SKM-1 (cell line): ENCODE data around the gene UGT1A10.
"Not testable (repeated sequence)": the region's sequence is repeated elsewhere in the genome, so short reads cannot be mapped to it uniquely, and the experiment has no call there.

ENCODE experiments used
- DNase-seq: peaks from one replicate; lab custom pipeline; 2025; ENCODE audit not compliant: unreplicated experiment; lab: John Stamatoyannopoulos, UW

Gene UGT1A10

DNA sequence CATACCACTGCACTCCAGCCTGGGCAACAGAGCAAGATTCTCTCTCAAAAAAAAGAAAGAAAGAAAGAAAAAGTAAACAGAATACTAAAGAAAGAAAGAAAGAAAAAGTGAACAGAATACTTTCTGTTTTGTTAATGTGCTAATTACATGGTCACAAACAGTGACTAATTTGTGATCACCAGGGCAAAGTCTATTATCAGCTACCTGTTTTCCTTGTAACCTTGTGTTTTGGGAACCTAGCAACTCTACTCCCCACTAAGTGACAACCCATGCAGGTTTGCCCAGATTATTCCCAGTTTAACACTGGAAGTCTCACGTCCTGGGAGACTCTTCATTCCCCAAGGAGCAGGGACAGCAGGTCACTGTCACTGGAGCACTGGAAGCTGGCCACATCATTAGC lies 18.8 kb downstream of the UGT1A10 start:
- no peak for DNase-seq

DNA sequence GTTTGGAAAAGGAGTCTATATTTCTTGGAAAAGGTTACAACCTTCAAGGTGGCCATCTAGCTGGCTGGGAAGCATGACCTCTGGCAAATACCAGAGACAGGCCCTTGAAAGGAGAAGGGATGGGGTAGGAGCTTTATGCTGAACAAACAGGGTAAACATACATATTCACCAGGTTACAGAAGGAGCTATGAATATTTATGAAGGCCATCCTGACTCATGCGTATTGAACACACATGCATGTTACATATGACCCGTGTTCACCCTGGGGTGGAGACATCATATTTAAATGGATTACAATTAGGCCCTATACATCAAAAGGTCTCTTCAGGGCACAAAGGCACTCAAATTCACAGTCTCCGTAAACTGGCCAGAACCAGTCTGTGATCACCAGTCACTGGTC lies 19.7 kb downstream of the UGT1A10 start:
- not testable (repeated sequence) for DNase-seq

DNA sequence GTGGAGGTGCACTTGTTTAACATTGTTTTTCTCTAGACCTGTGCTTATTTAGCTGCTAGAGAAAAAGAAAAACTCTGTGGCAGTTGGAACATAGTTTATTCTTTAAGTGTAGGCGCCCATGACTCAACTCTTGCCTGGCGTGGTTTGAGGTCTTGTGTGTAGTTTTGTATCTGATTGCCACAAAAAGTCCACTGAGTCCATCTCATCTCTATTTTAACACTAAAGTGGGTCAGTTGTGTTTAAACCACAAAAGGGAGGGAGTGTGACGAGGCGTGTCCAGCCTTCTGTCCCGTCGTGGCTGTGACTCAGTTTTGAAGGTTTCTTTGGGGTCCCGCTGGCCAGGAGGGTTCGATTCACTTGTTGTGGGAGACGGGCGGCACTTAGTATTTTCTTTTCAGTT lies 20.2 kb downstream of the UGT1A10 start:
- DNase-seq: no peak

DNA sequence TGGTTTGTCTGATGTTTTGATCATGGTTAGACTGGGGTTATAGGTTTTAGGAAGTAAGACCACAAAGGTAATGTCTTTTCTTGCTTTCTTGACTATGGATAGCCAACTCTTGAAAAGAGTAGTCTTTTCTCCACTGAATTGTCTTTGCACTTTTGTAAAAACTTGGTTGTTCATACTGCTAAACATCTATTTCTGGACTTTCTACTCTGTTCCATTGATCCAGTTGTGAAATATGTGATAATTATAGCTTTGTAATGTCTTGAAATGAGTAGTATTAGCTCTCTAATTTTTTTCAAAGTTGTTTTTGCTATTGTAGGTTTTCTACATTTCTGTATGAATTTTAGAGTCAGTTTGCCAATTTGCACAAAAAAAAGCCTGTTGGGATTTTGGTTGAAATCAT lies 22.4 kb downstream of the UGT1A10 start:
- no peak for DNase-seq

DNA sequence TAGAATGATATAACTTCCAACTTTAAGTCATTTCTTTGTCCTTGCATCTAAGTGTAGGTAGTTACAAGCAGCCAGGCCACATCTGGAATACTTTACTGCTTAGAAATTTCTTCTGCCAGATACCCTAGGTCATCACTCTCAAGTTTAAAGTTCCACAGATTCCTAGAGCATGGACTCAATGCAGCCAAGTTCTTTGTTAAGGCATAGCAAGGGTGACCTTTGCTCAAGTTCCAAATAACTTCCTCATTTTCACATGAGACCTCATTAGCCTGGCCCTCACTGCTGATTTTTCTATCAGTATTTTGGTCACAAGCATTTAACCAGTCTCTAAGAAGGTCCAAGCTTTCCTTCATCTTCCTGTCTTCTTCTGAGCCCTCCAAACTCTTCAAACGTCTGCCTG lies 27.7 kb downstream of the UGT1A10 start:
- DNase-seq: no peak

DNA sequence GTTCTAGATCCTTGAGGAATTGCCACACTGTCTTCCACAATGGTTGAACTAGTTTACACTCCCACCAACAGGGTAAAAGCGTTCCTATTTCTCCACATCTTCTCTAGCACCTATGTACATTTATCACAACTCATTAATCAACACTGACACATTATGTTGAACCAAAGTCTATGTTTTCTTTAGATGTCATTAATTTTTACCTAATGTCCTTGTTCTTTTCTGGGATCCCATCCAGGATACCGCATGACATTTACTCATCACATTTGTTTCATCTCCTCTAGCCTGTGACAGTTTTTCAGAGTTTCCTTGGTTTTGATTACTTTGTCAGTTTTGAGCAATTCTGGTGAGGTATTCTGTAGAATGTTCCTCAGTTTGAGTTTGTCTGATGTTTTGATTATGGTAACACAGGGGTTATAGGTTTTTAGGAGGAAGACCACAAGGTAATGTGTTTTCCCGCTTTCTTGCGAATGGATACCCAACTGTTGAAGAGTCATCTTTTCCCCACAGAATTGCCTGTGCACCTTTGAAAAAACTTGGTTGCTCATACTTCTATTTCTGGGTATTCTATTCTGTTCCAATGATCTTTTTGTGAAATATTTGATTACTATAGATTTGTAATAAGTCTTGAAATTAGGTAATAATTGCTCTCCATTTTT lies 32.5 kb downstream of the UGT1A10 start:
- DNase-seq: no peak

DNA sequence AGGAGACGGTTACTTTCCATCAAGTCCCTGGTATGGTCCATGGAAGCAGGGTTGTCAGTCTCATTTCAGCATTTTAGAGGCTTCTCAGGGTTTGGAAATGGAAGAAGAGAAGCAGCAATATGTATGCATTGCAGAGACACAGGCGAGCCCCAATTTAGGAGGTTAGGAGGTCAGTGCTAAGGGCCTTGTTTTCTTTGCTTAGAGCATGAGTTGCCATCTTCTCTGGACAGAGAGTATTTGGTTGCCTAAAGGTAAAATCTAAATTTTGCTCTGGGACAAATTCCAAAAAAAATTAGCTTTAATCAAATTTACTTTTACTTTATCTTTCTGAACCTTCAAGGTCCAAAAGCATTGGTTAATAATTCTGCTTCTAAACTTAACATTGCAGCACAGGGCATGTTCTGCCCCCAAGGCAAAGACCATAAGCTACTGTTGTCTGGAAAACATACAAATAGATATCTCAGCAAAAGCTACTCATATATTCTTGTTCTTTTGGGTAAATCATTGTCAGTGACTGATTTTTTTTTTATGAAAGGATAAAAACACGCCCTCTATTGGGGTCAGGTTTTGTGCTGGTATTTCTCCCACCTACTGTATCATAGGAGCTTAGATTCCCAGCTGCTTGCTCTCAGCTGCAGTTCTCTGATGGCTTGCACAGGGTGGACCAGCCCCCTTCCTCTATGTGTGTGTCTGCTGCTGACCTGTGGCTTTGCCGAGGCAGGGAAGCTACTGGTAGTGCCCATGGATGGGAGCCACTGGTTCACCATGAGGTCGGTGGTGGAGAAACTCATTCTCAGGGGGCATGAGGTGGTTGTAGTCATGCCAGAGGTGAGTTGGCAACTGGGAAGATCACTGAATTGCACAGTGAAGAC lies 35.3 kb downstream of the UGT1A10 start, which contains the start of gene UGT1A9:
Gene UGT1A9, plus strand, starts transcription at position 609 of the 872 bp plus-strand sequence. Its CDS starts 37 bp downstream, at position 646.
- DNase-seq: no peak

DNA sequence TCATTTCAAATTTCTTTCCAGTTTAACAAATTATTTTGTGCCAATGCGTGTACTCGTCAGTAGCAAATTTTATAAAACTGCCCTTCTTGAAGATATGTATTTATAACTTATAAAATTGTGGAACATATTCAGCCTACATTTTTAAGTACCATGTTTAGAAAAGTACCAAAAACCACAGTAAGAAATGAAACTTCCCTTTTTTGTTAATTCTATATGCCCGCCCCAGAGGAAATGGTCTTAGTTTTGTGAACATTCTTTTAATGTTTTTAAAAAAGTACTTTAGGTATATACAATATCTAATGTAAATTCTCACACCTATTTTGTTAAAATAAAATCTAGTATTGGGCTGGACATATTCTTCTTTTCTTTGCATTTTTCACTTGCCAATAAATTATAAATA lies 36.6 kb downstream of the UGT1A10 start:
- DNase-seq: no peak

DNA sequence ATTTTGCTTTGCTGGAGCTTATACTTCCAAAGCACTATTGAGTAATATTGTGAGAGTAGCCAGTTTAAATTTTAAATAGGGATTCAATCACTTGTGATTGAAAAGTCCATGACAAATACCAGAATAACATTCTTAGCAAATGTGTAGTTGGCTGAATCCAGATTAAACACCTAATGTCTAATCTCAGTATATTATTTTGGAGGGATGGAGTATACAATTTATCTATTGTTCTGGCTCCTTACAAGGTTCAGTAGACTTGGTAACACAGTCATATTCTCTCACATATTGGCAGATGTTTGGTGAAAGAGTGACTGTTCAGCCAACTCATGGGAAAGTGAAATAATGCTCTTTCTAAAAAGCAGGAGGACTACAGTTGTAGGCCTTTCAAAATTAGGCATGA lies 37.6 kb downstream of the UGT1A10 start:
- no peak for DNase-seq

DNA sequence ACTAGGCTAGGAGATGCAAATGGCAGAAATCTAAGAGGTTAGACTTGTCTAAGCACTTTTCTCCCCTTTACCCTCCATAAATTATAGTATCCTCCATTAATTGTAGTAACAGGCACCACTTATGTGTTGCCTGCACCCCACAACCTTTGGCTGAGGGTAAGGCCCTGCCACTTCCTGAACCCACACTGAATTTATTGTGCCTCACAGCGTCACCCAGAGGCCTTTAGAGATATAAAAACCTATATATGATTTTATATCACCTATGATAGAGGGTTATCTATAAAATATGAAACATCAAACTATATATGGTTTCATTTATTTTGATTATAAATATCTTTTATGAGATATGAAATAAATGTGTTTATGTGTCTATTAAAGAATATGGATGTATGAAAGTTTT lies 38.1 kb downstream of the UGT1A10 start:
- no peak for DNase-seq

DNA sequence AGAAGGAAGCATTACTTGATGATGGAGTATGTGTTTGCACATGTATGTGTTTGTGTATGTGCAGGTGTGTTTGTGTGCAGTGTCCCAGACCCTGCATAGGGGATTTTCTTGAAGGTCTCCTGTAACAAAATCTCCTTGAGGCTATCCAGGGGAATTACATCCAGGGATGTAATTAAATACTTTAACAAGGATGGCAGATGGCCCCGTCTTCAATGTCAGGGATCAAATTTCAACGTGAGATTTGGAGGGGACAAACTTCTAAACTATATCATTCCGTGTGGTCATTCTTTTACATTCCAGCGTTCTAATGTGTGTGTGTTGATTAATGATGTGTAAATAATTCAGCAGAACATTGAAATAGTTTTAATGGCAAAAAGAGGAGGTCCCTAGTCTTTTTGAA lies 38.7 kb downstream of the UGT1A10 start:
- no peak for DNase-seq

DNA sequence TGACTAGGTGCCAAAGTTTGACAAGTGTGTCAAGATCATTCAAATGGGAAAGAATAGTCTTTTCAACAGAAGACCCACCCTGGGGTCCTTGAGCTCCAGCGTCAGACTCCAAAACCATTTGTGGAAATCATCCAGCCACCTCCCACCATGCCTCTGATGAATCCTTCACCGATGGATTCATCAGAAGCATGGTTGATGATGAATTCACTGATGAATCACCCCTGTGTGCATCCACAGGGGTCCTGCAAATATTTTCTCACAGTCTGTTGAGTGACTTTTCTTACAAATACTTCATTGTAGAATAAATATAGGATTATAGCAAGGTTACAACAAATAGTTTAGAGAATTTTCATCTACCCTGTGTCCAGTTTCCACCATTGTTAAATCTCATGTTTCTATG lies 39.8 kb downstream of the UGT1A10 start:
- DNase-seq: no peak

DNA sequence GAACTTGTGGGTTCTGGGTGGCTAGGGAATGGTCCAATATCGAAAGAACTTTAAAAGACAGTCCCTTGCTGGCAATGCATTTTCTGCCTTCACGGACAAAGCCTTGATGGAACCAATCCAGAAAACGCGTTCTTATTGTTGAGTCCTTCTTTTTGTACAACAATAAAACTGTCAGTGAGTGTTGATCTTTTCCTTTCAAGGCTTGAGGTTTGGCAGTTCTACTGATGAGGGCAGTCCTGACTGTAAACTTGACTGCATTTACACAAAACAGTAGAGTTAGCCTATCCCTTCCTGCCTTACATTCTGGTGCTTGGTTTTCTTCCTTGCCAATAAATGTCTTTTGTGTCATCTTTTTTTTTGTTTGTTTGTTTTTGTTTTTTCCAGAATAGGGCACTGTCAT lies 42.9 kb downstream of the UGT1A10 start:
- DNase-seq: no peak

DNA sequence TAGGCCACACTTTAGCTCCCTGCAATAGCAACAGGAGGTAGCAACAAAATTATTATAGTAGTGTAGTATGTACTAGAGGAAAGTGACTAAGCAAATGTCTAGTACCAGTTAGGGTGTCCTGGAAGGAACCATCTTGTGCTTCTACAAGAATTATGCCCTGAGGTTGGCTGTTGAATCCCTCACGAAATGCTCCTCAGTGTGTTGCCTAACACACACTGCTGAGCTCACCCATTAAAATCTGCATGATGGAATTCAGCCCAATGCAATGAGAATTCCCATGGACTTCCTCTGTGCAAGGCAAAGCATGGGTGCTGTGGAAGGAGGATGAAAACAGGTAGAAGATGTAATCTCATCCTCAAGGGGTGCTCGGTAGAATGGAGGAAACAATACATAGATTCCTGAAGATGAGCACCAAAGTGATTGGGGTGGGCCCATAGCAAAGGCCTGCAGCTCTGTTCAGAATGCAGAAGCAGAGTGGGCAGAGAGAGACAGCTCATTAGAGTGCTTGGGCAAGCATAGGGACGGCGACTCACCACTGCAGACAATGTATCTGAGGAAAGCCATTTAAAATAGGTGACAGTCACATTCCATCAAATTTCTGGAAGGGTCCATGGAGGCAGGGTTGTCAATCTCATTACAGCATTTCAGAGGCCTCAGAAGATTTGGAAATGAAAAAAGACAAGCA lies 44.3 kb downstream of the UGT1A10 start:
- no peak for DNase-seq

DNA sequence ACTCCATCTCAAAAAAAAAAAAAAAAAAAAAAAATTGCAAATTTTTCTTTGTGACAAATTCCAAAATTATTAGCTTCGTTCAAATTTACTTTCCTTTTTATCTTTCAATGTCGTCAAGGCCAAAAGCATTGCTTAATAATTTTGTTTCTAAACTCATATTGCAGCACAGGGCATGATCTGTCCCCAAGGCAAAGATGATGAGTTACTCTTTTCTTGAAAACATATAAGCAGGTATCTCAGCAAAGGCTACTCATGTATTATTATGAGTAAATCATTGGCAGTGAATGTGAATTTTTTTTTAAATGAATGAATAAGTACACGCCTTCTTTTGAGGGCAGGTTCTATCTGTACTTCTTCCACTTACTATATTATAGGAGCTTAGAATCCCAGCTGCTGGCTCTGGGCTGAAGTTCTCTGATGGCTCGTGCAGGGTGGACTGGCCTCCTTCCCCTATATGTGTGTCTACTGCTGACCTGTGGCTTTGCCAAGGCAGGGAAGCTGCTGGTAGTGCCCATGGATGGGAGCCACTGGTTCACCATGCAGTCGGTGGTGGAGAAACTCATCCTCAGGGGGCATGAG lies 45.4 kb downstream of the UGT1A10 start, which contains the start of gene UGT1A7:
Gene UGT1A7, plus strand, starts transcription at position 381 of the 579 bp plus-strand sequence. Its CDS starts 37 bp downstream, at position 418.
- no peak for DNase-seq

DNA sequence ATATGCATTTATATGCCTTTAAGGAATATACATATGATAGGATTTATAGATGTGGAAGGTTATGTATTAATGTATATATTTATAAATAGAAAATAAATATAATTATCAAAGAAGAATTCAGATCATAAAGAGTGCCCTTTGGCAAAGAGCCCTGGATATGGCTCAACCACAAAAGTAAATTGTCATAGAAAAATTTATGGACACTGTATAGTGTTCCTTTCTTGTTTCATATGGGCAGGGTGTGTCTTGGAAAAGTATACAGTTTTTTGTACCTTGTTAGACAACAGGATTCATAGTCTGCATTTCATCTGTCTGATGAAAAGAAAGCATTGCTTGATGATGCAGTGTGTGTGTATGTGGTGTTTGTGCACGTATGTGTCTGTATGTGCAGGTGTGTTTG lies 48.4 kb downstream of the UGT1A10 start:
- no peak for DNase-seq

DNA sequence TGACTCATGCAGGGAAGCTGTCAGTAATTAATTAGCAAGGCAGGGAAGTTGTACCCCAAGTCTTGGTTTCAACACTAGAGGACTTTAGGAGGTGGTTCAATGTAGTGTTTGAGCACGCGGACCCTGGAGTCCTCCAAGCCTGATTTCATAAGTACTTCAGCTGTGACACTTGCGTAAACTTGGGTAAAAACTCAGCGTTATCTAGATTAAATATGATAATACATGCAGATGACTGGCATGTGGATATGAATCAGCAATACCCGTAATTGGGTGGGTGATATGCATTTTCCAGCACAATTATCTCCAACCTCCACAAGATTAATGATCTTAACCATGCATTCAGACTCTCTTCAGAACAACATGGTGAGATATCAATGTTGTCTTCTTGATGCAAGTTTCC lies 50.7 kb downstream of the UGT1A10 start:
- DNase-seq: no peak

DNA sequence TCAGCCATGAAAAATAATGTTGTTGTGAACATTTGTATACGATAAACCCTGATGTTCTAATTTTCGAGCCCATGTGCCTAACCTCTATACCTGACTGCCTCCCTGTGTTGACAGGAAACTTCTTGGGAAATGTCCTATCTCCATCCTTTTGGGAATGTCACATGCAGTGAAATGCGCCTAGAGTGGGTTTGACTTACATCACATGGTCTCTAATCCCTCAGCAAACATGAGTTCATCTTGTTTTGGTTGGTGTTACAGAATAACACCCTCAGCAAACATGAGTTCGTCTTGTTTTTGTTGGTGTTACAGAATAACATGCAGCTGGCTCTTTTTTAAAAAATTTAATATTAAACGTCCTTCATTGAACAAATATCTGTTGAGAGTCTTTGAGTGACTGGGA lies 52.1 kb downstream of the UGT1A10 start:
- no peak for DNase-seq

DNA sequence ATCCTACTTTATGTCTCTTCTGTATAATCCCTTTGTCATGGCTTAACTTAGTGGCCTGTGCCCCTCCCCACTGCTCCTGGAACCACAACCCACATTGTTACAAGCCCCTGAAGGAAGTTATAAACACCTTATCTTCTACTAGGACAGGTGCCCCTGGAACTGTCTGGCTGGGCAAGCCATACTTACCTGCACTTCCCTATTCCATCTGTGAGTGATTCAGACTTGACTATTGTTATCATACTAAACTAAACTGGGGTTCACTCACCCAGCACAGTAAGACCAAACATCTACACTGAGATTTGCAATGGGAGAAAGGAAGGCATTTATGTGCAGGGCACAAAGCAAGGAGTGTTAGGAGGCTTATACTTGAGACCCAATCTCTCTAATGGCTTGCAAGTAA lies 52.8 kb downstream of the UGT1A10 start:
- DNase-seq: no peak

DNA sequence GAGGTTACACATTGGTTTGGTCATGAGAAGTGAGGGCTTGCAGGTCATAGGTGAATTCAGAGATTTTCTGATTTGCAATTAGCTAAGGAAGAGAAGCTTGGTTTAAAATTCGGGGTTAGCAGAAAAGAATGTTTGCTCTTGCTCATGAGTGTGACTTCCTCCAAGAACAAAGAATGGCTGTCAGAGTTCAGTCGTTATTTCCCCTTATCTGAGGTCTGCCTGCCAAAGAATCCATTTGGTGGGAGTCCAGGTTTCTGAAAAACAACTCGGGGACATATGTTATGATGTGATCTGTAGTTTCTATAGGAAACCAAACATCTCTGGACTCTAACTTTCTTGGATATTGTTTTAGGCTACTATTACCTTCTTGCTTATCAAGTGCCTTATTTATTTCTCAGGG lies 53.3 kb downstream of the UGT1A10 start:
- DNase-seq: no peak

DNA sequence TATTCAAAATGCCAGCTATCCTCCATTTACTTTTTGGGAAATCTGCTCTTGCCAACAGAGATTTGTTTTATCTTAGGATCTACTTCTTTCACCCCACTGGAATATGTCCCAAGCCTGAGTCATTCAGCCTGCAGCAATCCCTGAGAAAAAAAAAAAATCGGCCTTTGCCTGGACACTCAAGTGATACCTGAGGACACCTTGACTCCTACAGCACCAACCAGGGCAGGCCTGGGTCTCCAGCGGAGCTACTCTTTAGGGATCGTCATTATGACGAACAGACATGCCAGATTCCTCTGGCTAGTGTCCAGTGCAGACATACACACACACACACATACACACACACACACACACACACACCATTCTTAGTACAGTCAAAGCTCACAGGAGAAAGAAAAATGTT lies 54.2 kb downstream of the UGT1A10 start:
- no peak for DNase-seq
